HG03066 (cell line): ENCODE results near the gene MARCHF11.

Source experiments
- ATAC-seq: cut with Tn5 transposase; IDR thresholded peaks from one replicate; pipeline ENCODE4 v1.9.1; 2021; ENCODE audit warnings: low read depth; ENCODE audit not compliant: unreplicated experiment

Gene MARCHF11

GRCh38 chr5:16134204-16134603 lies 45.4 kb downstream of the MARCHF11 start:
- ATAC-seq, result no peak

DNA sequence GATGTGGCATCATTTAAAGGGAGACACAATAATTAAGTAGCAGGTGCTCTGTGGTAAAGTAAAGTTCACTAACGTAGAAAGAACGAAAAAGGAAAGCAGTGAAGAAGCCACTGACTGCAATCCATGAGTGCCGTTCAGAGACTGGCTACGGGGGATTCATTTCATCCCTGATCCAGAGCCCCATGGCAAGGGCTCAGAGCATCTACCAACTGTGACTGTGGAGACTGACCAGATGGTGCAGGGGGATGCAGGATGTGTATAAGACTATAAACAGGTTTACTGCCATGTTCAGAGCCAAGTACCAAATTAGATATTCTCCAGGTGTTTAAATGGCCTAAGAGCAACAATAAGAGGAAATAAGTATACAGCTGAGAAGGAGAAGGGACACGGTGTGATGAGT lies 47.7 kb downstream of the MARCHF11 start:
- no peak for ATAC-seq

- no peak for ATAC-seq
These were observed 50.6 kb downstream of the MARCHF11 start for GRCh38 chr5:16128944-16129343.

DNA sequence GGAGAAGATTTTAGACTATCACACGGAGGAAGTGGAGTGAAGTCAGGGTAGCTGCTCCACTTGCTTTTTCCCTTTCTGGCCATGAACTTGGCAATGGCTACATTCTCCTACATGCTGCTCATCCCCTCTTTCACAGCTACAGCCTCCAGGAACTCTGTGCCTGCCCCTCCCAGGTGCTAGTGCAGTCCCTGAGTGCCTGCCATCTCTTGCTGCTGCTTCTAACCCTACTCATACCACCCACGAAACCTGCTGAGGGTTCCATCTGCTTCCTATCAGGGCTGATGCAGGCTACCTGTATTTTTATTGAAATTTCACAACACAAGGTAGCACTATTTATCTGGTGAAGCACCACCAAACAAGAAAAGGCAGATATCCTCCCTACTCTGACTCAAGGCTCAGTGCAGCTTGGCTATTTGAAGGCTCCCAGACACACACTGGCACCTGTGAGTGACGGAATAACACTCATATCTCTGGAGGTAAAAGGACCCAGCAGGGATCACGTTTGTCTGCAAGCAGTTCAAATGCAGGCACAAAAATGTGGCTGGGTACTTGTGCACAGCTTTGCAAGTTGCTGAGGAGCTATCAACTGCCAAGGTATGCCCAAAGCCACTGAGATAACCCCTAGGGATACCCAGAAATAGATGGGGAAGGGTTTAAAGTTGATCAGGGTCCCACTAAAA lies 51.6 kb downstream of the MARCHF11 start:
- no peak for ATAC-seq

- no peak for ATAC-seq
These were observed 59.0 kb downstream of the MARCHF11 start for GRCh38 chr5:16120579-16120978.

DNA sequence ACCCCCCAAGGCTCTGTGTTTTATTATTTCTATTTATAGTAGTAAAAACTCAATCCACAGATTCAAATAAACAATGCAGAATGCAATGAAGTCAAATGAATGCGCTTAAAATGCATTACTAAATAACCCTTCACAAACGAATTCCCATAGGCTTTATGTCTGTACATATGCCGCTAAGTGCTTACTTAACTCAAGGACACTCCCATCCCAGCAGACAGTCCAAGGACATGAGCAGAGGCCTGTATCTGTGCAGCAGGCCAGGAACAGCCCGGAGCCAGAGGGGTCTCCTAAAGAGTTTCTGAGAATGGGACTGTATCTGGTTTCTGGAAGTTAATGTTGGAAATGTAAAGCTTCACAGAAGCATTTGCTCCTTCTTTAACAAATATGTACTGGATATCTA lies 59.8 kb downstream of the MARCHF11 start:
- ATAC-seq, result no peak

- ATAC-seq, result no peak
These were observed 64.5 kb downstream of the MARCHF11 start for GRCh38 chr5:16115140-16115539.

- ATAC-seq, result no peak
These were observed 71.2 kb downstream of the MARCHF11 start for GRCh38 chr5:16108418-16108817.

- no peak for ATAC-seq
These were observed 74.6 kb downstream of the MARCHF11 start for GRCh38 chr5:16104961-16105360.

DNA sequence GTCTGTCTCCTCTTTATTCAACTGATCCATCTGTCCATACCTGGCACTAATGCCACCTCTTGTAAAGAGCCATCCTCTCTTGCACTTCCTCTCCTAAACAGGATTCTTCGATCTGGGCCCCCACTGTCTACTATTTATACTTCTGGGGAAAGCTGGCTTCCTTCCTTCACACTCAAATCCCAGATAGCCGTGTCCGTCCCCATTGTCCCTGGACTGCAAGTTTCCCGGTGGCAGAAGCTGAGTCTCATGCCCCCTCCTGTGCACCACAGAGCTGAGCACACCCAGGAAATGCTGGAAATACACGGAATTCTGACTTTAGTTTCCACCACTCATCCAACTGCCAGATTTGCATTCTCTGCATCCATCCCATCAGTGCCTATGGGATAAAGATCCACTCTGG lies 84.0 kb downstream of the MARCHF11 start:
- no peak for ATAC-seq

DNA sequence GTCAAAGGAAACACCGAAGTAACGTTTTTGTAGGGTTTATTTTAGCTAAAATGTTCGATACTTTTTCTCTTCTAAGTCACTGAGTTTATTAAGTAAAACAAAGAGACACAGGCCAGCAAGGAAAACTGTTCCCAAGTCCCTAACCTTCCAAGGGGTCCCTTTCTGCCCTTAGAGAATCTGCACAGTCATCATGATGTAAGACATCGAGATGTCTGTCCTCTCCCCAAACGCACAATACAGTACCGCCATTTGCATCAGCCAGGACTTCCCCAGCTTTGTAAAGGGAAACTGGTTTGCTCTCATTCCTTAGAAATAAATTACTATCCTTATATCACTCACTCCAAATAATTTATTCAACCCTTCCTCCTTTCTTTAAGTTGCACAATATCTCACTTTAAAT lies 89.3 kb downstream of the MARCHF11 start:
- no peak for ATAC-seq

DNA sequence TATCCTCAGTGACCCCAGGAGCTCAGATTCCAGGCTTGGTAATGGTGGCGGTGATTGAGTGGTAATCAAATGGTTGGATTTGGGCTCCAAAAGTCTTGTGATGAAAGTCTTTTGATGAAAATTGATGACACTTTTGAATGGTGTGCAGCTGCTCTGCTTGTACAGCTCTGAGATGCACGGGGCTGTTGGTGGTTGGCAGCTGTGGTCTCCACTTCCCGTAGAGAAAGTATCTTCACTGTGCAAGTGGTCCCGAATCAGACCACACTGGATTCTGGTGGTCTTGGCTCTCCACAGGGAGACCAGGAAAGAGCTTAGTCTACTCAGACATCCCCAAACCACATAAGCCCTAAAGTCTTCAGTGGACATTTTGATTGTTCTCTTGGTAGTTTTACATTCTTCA lies 96.6 kb downstream of the MARCHF11 start:
- ATAC-seq, result no peak

DNA sequence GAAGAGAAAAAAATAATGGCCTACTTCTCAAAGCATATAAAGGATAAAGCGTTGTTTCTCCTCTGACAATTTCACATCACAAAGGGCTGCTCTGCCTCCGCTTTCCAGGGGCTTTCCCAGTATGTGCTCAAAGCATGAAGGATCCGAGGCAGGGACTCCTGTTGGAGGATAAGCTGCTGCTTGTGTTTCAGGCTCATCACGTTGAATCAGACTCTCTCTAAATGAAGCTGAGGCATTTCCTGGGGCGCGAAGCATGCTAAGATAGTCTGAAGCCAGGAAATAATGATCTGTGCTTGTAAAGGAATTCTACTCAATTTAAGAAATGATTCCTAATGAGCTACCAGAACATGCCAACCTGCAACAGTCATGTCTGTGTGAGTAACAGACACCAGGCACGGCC lies 97.5 kb downstream of the MARCHF11 start:
- ATAC-seq, result no peak

GRCh38 chr5:16081376-16081955 lies 98.1 kb downstream of the MARCHF11 start:
- no peak for ATAC-seq

- no peak for ATAC-seq
These were observed 102.9 kb downstream of the MARCHF11 start for GRCh38 chr5:16076657-16077056.

DNA sequence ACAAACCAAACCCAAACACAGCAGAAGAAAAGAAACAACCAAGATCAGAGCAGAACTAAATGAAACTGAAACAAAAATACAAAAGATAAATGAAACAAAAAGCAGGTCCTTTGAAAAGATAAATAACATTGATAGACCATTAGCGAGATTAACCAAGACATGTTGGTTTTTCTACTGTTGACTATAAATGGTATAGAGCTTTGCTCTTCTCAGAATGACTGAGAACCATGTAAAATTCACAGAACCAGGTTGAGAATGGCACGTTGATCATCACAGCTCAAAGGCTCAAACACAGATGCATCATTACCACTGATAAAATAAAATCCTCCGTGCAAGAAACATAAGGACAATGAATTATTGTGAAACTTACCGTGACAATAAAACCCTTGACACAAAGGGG lies 105.2 kb downstream of the MARCHF11 start:
- no peak for ATAC-seq

- no peak for ATAC-seq
These were observed 107.0 kb downstream of the MARCHF11 start for GRCh38 chr5:16072616-16073015.

- no peak for ATAC-seq
These were observed 112.2 kb downstream of the MARCHF11 start for GRCh38 chr5:16067415-16067814.

DNA sequence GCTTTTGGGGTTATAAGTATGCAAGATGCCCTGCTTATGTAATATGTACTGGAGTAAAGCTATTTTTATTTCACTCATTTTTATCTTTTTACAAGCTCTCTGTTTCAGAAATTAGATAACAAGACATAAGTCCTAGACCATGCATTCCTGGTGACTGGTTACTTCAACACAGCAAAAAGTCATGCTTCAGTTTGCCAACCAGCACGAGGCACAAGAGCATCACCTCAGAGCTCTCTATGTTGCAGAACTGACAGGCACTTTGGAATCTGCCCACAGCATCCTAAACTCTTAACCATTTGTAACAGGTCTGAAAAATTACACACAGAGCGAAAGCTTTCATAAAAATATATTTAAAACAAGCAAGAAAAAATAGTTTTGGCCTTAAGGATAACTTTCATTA lies 112.8 kb downstream of the MARCHF11 start:
- no peak for ATAC-seq

- ATAC-seq, result no peak
These were observed 113.3 kb downstream of the MARCHF11 start for GRCh38 chr5:16066320-16066719.

GRCh38 chr5:16065831-16066230 lies 113.8 kb downstream of the MARCHF11 start:
- no peak for ATAC-seq

- ATAC-seq, result no peak
These were observed 115.3 kb downstream of the MARCHF11 start for GRCh38 chr5:16064135-16064893.
